Ishikawa (cell line): ENCODE measurements around the gene MLH1.

Experiments used
- CEBPB ChIP-seq: IDR thresholded peaks from 2 replicates; pipeline ENCODE4 v1.6.1; 2012
- CREB1 ChIP-seq: IDR thresholded peaks from 2 replicates; pipeline ENCODE4 v1.6.1; 2012; ENCODE audit warnings: low read depth
- EGR1 ChIP-seq: IDR thresholded peaks from 2 replicates; pipeline ENCODE4 v1.6.1; 2012
- EP300 ChIP-seq: IDR thresholded peaks from 2 replicates; pipeline ENCODE4 v1.6.1; 2012; ENCODE audit warnings: borderline replicate concordance
- FOXM1 ChIP-seq: IDR thresholded peaks from 2 replicates; pipeline ENCODE4 v1.6.1; 2012; ENCODE audit warnings: low read depth, borderline replicate concordance
- MAX ChIP-seq: IDR thresholded peaks from 2 replicates; pipeline ENCODE4 v1.6.1; 2012
- NFIC ChIP-seq: IDR thresholded peaks from 2 replicates; pipeline ENCODE4 v1.6.1; 2012
- RAD21 ChIP-seq: IDR thresholded peaks from 2 replicates; pipeline ENCODE4 v1.6.1; 2012; ENCODE audit warnings: low read depth
- TAF1 ChIP-seq: IDR thresholded peaks from 2 replicates; pipeline ENCODE4 v1.6.1; 2012; ENCODE audit warnings: low read depth, mild to moderate bottlenecking
- TCF12 ChIP-seq: IDR thresholded peaks from 2 replicates; pipeline ENCODE4 v1.6.1; 2012; ENCODE audit warnings: low read depth
- TEAD4 ChIP-seq: IDR thresholded peaks from 2 replicates; pipeline ENCODE4 v1.6.1; 2012
- USF1 ChIP-seq: IDR thresholded peaks from 2 replicates; pipeline ENCODE4 v1.6.1; 2012
- YY1 ChIP-seq: IDR thresholded peaks from 2 replicates; pipeline ENCODE4 v1.6.1; 2012; ENCODE audit warnings: low read depth
- ZBTB7A ChIP-seq: IDR thresholded peaks from 2 replicates; pipeline ENCODE4 v1.6.1; 2012; ENCODE audit warnings: low read depth
- TF ChIP-seq, protein P1 (sequence below): IDR thresholded peaks from 2 replicates; pipeline ENCODE4 v1.6.1; 2012; ENCODE audit warnings: low read depth, mild to moderate bottlenecking

Gene MLH1

GRCh38 chr3:37064747-37065146 lies 71.4 kb downstream of the MLH1 start:
- no peak for TF ChIP-seq YY1
- no peak for TF ChIP-seq CEBPB
- no peak for TF ChIP-seq TCF12
- no peak for TF ChIP-seq NFIC
- TF ChIP-seq USF1, result no peak
- no peak for TF ChIP-seq TAF1
- no peak for TF ChIP-seq MAX
- TF ChIP-seq CREB1, result no peak
- no peak for TF ChIP-seq FOXM1
- TF ChIP-seq, protein P1, sequence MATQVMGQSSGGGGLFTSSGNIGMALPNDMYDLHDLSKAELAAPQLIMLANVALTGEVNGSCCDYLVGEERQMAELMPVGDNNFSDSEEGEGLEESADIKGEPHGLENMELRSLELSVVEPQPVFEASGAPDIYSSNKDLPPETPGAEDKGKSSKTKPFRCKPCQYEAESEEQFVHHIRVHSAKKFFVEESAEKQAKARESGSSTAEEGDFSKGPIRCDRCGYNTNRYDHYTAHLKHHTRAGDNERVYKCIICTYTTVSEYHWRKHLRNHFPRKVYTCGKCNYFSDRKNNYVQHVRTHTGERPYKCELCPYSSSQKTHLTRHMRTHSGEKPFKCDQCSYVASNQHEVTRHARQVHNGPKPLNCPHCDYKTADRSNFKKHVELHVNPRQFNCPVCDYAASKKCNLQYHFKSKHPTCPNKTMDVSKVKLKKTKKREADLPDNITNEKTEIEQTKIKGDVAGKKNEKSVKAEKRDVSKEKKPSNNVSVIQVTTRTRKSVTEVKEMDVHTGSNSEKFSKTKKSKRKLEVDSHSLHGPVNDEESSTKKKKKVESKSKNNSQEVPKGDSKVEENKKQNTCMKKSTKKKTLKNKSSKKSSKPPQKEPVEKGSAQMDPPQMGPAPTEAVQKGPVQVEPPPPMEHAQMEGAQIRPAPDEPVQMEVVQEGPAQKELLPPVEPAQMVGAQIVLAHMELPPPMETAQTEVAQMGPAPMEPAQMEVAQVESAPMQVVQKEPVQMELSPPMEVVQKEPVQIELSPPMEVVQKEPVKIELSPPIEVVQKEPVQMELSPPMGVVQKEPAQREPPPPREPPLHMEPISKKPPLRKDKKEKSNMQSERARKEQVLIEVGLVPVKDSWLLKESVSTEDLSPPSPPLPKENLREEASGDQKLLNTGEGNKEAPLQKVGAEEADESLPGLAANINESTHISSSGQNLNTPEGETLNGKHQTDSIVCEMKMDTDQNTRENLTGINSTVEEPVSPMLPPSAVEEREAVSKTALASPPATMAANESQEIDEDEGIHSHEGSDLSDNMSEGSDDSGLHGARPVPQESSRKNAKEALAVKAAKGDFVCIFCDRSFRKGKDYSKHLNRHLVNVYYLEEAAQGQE, result no peak

- TF ChIP-seq CREB1 (no peak), CEBPB (no peak), RAD21 (no peak), TEAD4 (no peak), FOXM1 (no peak), TCF12 (no peak), TAF1 (no peak), USF1 (no peak), NFIC (no peak)
Measured at GRCh38 chr3:37067577-37067976, 74.3 kb downstream of the MLH1 start.

GRCh38 chr3:37068031-37068430 lies 74.7 kb downstream of the MLH1 start:
- no peak for TF ChIP-seq FOXM1
- no peak for TF ChIP-seq EGR1
- no peak for TF ChIP-seq EP300

GRCh38 chr3:37071921-37072320 lies 78.6 kb downstream of the MLH1 start:
- TF ChIP-seq RAD21, result no peak
- TF ChIP-seq EGR1, result no peak
- TF ChIP-seq FOXM1, result no peak
- no peak for TF ChIP-seq USF1
- TF ChIP-seq TAF1, result no peak
- no peak for TF ChIP-seq MAX
- TF ChIP-seq NFIC, result no peak
- TF ChIP-seq CREB1, result no peak
- no peak for TF ChIP-seq YY1
- no peak for TF ChIP-seq TCF12
- no peak for TF ChIP-seq EP300
- no peak for TF ChIP-seq ZBTB7A
- no peak for TF ChIP-seq TEAD4

DNA sequence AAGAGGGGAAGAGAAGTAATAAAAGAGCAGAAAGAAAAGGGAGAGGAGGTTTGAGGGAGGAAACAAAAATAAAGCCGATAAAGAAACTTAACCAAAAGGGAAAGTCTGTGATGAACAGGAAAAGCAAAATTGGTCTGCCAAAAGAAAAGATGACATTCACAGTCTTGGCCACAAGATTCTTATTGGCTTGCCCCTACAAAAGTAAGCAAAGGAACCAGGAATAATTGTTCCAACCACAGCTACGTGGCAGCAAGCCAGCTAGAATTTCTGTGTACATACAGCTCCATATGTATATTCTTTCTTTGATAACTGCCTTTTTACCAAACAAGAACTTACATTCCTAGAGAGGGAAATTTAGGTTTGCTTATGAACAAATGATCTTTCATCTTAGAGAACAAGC lies 79.6 kb downstream of the MLH1 start:
- no peak for TF ChIP-seq CEBPB

- TF ChIP-seq TCF12 (no peak), EP300 (no peak), TEAD4 (no peak), USF1 (no peak), FOXM1 (no peak), MAX (no peak), CREB1 (no peak), TAF1 (no peak)
Measured at GRCh38 chr3:37074178-37074577, 80.9 kb downstream of the MLH1 start.

DNA sequence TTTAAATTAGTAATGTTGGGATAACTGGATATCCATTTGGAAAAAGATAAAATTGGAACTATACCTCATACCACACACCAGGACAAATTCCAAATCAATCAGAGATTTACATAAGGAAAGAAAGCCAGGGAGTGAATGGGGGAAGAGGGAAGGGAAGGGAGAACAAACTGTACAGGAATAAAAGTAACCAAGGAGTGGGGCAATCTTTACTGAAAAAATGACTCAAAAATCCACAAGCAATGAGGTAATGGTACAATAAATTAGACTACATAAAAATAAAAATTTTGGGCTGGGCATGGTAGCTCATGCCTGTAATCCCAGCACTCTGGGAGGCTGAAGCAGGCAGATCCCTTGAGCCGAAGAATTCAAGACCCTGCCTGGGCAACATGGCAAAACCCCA lies 82.6 kb downstream of the MLH1 start:
- TF ChIP-seq YY1 (no peak), USF1 (no peak), ZBTB7A (no peak)
